Mucosa of descending colon (tissue), 3 donors: Measurements from ENCODE around the gene MAST4. TPM values are rescaled to one million over a fixed set of nuclear protein-coding genes. Genes with fewer than 3 reads are reported as not detected.

Experiments used
- ATAC-seq: fragments of 200-7000 bp; cut with Tn5 transposase; one replicate; pipeline ENCODE4 v1.9.1; 2020; ENCODE audit warnings: mild to moderate bottlenecking, moderate library complexity
- DNase-seq, 3 donors: peaks; one replicate each; pipeline ENCODE4 v3.0.0-alpha.2; 2020
- H3K36me3 ChIP-seq: fragments of 200-600 bp; one replicate; pipeline ENCODE4 v1.8.0; 2021; ENCODE audit warnings: low read depth, mild to moderate bottlenecking
- H3K4me1 ChIP-seq: fragments of 200-600 bp; one replicate; pipeline ENCODE4 v1.8.0; 2021; ENCODE audit warnings: low read depth, mild to moderate bottlenecking
- H3K4me3 ChIP-seq: fragments of 200-600 bp; one replicate; pipeline ENCODE4 v1.8.0; 2021; ENCODE audit warnings: mild to moderate bottlenecking
- H3K9me3 ChIP-seq: fragments of 200-600 bp; one replicate; pipeline ENCODE4 v1.8.0; 2021; ENCODE audit warnings: mild to moderate bottlenecking
- intact Hi-C, 2 donors: fragments of 100-400 bp; cut with DNase I in 1 of 2; cut with micrococcal nuclease in 1 of 2; formaldehyde crosslinking; loops; one replicate each; pipeline versions ENCODE4 v1.11.0 to v1.11.1; 2022; cut with DNase I, micrococcal nuclease
- total RNA-seq, 3 donors: library from RNA; stranded (reverse); fragmentation: NEBNext Ultra II Directional in 2 of 3; extraction: Animal tissue kit (Norgen Biotek cat#: 25700) in 2 of 3; gene quantifications; one replicate each; pipeline versions ENCODE4 v1.2.1 to v1.2.4, GENCODE V29; 2021 to 2023
- TF ChIP-seq, protein P1 (sequence below): fragments of 200-600 bp; IDR thresholded peaks from one replicate; pipeline ENCODE4 v1.8.0; 2022; ENCODE audit warnings: antibody characterized with exemption, mild to moderate bottlenecking
- donor health status: DM: no; HTN: no; CAD: no; lungs with moderate emphysema.
- donor health status: DM: no; HTN: no; CAD: no.
- donor health status: DM: no; HTN: yes; CAD: no.

The MAST4 gene
- total RNA-seq, 3 donors from 2014 or later, result 16.2 to 34.0 (median 22.5) TPM

DNA sequence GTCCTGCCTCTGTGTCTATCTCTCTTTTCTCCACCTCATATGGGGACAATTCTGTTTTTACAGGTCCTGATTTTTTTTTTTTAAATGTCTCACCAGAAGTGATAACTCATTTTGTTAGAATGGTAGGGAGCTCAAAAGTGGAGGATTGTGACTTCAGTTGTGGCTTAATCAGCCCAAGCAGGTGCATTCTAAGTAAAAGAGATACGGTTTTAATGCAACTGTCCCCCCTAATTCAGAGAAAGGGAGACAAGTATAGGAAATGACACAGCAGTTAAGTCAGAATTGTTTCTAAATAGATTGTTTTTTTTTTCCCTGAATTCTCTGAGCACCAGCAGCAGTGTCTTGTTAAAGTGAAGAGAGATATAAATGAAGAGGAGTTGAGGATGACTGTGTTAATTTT is 24.5 kb downstream of the MAST4 start:
- Histone ChIP-seq H3K4me3 (no peak overlapping the region), H3K9me3 (no peaks in the 10 kb centered on the region), H3K4me1 (no peaks in the 10 kb centered on the region), H3K36me3 (no peaks in the 10 kb centered on the region)
- TF ChIP-seq, protein P1, sequence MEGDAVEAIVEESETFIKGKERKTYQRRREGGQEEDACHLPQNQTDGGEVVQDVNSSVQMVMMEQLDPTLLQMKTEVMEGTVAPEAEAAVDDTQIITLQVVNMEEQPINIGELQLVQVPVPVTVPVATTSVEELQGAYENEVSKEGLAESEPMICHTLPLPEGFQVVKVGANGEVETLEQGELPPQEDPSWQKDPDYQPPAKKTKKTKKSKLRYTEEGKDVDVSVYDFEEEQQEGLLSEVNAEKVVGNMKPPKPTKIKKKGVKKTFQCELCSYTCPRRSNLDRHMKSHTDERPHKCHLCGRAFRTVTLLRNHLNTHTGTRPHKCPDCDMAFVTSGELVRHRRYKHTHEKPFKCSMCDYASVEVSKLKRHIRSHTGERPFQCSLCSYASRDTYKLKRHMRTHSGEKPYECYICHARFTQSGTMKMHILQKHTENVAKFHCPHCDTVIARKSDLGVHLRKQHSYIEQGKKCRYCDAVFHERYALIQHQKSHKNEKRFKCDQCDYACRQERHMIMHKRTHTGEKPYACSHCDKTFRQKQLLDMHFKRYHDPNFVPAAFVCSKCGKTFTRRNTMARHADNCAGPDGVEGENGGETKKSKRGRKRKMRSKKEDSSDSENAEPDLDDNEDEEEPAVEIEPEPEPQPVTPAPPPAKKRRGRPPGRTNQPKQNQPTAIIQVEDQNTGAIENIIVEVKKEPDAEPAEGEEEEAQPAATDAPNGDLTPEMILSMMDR, result no peak
- ATAC-seq (no peak), DNase-seq (no peak)
- intact Hi-C loops, result no loop called here

DNA sequence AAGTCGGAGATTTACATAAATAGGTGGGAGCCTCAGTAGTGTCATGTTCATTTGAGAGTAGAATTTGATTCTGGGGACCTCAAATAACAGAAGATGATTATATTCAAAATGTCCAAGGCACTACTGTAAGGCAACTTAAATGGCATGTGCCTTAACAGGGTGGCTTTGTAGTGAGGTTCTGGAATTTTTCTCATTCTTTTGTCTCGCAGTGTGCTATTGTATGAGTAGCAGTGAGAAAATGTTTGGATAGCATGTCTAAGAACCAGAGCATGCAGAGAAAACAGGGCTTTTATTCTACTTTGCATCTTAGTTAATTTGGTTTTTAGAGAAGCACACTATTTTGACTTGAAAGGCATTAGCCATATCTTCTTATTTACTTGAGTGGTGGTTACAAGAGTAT is 25.0 kb downstream of the MAST4 start:
- ATAC-seq, result no peak
- Histone ChIP-seq H3K9me3 (no peaks in the 10 kb centered on the region), H3K4me3 (no peak overlapping the region), H3K4me1 (no peaks in the 10 kb centered on the region), H3K36me3 (no peaks in the 10 kb centered on the region)
- intact Hi-C loops, result no loop called here
- no peak for DNase-seq
- TF ChIP-seq, protein P1, result no peak

DNA sequence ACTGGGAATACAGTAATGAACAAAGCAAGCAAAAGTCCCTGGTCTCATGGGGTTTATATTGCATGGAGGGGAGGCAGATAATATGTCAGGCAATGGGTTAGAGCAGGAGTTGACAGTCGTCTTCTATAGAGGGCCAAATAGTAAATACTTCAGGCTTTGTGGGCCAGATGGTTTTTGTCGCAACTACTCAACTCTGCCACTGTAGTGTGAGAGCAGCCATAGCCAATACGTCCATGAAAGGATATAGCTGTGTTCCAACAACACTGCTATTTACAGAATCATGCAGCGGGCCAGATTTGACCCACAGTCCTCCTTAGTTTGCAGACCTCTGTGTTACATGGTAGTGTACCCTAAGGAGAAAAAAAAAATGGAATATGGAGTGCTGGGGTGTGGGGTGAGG is 25.5 kb downstream of the MAST4 start:
- TF ChIP-seq, protein P1, result no peak
- H3K9me3 ChIP-seq, result no peaks in the 10 kb centered on the region
- H3K36me3 ChIP-seq, result no peaks in the 10 kb centered on the region
- no peak for ATAC-seq
- intact Hi-C loops, result no loop called here
- no peak for DNase-seq
- no peaks in the 10 kb centered on the region for H3K4me1 ChIP-seq
- no peak overlapping the region for H3K4me3 ChIP-seq

DNA sequence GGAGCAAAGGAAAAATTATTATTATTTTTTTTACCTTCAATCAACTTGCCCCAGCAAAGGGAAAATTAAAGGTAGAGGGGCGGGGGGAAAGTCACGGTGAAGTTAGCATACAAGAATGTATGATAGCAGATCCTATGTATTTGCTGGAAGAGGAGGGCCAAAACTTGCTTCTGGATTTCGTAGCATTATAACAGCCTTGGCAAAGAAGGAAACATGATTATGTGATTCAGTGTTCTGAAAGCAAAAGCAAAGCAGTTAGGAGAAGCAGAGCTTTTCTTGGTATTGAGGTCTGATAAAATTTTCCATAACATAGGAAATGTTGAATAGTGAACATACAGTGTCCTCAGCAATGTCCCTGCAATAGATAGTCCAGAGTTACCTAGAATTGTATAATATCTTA is 32.4 kb downstream of the MAST4 start:
- ATAC-seq (no peak), DNase-seq (no peak)
- no peaks in the 10 kb centered on the region for H3K9me3 ChIP-seq
- intact Hi-C loops, result no loop called here
- H3K4me1 ChIP-seq, result no peaks in the 10 kb centered on the region
- TF ChIP-seq, protein P1, result no peak
- H3K4me3 ChIP-seq, result no peak overlapping the region
- H3K36me3 ChIP-seq, result no peaks in the 10 kb centered on the region

DNA sequence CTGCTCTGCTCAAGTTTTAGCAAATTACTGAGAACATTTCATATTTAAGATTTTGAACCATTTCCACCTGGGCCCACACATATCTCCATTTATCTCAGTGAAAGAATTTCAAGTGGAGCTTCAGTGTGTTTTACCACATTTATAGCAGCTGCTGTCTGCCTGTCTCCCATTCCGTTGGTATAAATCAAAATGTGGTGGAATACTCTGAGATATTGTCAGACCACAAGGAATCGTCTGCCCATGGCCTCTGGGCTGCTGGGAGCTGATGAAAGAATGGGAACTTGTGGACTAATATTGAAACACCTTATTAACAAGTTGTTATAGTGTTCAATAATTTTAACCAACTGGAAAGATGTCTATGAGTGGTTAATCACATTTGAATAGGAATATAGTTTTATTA is 33.3 kb downstream of the MAST4 start:
- H3K4me1 ChIP-seq, result no peaks in the 10 kb centered on the region
- intact Hi-C loops, result no loop called here
- TF ChIP-seq, protein P1, result no peak
- ATAC-seq (no peak), DNase-seq (no peak)
- H3K36me3 ChIP-seq, result no peaks in the 10 kb centered on the region
- no peak overlapping the region for H3K4me3 ChIP-seq
- H3K9me3 ChIP-seq, result no peaks in the 10 kb centered on the region

DNA sequence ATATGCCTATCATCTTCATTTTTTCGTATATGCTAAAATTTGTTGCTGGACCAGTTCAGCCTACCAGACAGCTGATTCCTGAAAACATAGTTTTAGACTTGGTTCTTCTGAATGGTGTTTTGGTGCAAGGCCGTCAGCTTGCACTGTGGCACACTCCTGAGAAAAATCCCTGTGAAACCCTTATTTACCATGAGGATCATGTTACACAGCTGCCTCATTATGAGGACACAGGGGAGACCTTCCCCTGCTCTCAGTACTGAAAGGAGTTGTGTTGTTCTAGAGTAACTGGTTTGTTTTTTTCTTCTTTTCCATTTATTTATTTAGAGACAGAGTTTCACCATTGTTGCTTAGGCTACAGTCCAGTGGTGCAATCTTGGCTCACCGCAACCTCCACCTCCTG is 37.6 kb downstream of the MAST4 start:
- no peak overlapping the region for H3K4me3 ChIP-seq
- DNase-seq, result no peak
- TF ChIP-seq, protein P1, result no peak
- intact Hi-C loops, result no loop called here
- ATAC-seq, result no peak
- no peaks in the 10 kb centered on the region for H3K9me3 ChIP-seq
- H3K36me3 ChIP-seq, result no peaks in the 10 kb centered on the region
- H3K4me1 ChIP-seq, result no peaks in the 10 kb centered on the region
